GM04503 (cell line): Measurements from ENCODE around the gene EEF1AKMT3.

Experiments used
- DNase-seq: peaks from one replicate; pipeline ENCODE4 v3.0.0-alpha.2; 2012; ENCODE audit warnings: low read depth

The EEF1AKMT3 gene

GRCh38 chr12:57751432-57751787 lies 21.0 kb upstream of the EEF1AKMT3 start:
- no peak for DNase-seq

GRCh38 chr12:57751788-57752667 lies 20.4 kb upstream of the EEF1AKMT3 start, which contains the start of gene CDK4:
CDK4 (minus strand) TSS chr12:57752310; CDS start chr12:57751717, 593 bp downstream.
- peak; percentile 94 for DNase-seq

- no peak for DNase-seq
Measured at GRCh38 chr12:57752668-57753000, 19.8 kb upstream of the EEF1AKMT3 start.

GRCh38 chr12:57753756-57754337 lies 18.6 kb upstream of the EEF1AKMT3 start:
- DNase-seq = no peak

- no peak for DNase-seq
Measured at GRCh38 chr12:57754411-57755193, 17.8 kb upstream of the EEF1AKMT3 start, which contains the start of gene MARCHF9. MARCHF9 (plus strand) TSS chr12:57755103; CDS start chr12:57755529, 426 bp downstream.

GRCh38 chr12:57755194-57755453 lies 17.3 kb upstream of the EEF1AKMT3 start:
- no peak for DNase-seq

GRCh38 chr12:57755454-57756372 lies 16.7 kb upstream of the EEF1AKMT3 start:
- DNase-seq = no peak

- DNase-seq = no peak
Measured at GRCh38 chr12:57756406-57757341, 15.7 kb upstream of the EEF1AKMT3 start.

- no peak for DNase-seq
Measured at GRCh38 chr12:57757771-57758170, 14.6 kb upstream of the EEF1AKMT3 start.

- no peak for DNase-seq
Measured at GRCh38 chr12:57758552-57759359, 13.7 kb upstream of the EEF1AKMT3 start.

- DNase-seq = no peak
Measured at GRCh38 chr12:57759360-57759980, 12.9 kb upstream of the EEF1AKMT3 start.

- no peak for DNase-seq
Measured at GRCh38 chr12:57760347-57760982, 11.9 kb upstream of the EEF1AKMT3 start.

GRCh38 chr12:57761391-57761998 lies 10.9 kb upstream of the EEF1AKMT3 start:
- DNase-seq = no peak

- DNase-seq = no peak
Measured at GRCh38 chr12:57762463-57762862, 10.0 kb upstream of the EEF1AKMT3 start.

- no peak for DNase-seq
Measured at GRCh38 chr12:57763881-57764661, 8.3 kb upstream of the EEF1AKMT3 start.

GRCh38 chr12:57764662-57765002 lies 7.8 kb upstream of the EEF1AKMT3 start:
- no peak for DNase-seq

GRCh38 chr12:57765003-57765697 lies 7.3 kb upstream of the EEF1AKMT3 start:
- DNase-seq = no peak
